ENCODE data around the gene FDPS.

DNA sequence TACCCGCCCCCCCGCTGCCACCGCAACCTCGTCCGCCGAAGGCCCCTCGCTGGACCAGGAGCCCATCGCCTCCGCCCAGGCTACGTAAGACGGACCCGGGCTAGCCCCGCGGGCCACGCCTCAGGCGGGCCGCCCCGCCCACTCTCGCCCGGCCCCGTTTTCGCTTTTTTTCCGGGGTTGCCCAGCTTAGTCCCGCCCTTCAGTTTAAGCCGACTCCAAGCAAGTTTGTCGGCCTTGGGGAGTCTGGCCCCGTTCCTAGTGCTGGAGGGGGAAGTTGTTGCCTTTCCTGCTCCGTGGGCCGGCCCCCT, 15.0 kb downstream of the FDPS start:
- TF ChIP-seq, protein P1, sequence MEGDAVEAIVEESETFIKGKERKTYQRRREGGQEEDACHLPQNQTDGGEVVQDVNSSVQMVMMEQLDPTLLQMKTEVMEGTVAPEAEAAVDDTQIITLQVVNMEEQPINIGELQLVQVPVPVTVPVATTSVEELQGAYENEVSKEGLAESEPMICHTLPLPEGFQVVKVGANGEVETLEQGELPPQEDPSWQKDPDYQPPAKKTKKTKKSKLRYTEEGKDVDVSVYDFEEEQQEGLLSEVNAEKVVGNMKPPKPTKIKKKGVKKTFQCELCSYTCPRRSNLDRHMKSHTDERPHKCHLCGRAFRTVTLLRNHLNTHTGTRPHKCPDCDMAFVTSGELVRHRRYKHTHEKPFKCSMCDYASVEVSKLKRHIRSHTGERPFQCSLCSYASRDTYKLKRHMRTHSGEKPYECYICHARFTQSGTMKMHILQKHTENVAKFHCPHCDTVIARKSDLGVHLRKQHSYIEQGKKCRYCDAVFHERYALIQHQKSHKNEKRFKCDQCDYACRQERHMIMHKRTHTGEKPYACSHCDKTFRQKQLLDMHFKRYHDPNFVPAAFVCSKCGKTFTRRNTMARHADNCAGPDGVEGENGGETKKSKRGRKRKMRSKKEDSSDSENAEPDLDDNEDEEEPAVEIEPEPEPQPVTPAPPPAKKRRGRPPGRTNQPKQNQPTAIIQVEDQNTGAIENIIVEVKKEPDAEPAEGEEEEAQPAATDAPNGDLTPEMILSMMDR (IDR thresholded peaks at IDR 0.05) = no peak
- TF ChIP-seq POLR2A (IDR thresholded peaks at IDR 0.05) = no peak

Data from esophagus squamous epithelium (tissue), 4 donors.